22Rv1 (cell line): ENCODE measurements around the gene CDC42EP2.

ENCODE experiments used
- CTCF ChIP-seq: fragments of 450-650 bp; IDR thresholded peaks from 2 replicates; pipeline ENCODE4 v1.5.1; 2017; ENCODE audit warnings: mild to moderate bottlenecking
- ZFX ChIP-seq: fragments of 450-650 bp; IDR thresholded peaks from 2 replicates; pipeline ENCODE4 v1.6.1; 2017; ENCODE audit warnings: antibody characterized with exemption, borderline replicate concordance

- TF ChIP-seq CTCF (no peak), ZFX (no peak)
These were observed 17.5 kb upstream of the CDC42EP2 start for GRCh38 chr11:65297026-65297672.
